A673 (cell line): ENCODE measurements around the gene VGLL1. TPM values are rescaled to one million over a fixed set of nuclear protein-coding genes. Genes with fewer than 3 reads are reported as not detected.

Source experiments
- BruUV-seq: library from RNA; stranded (reverse); fragments of 400-500 nt; replicated peaks from 2 replicates; lab custom pipeline; 2021; lab: Mats Ljungman, UMichigan
- CTCF ChIA-PET: fragments of 300-600 bp; sonication (Branson Sonifier 250); formaldehyde crosslinking; loops from one replicate; lab custom pipeline; 2022; ENCODE audit warnings: antibody characterized with exemption; lab: Charles Lee
- POLR2A ChIA-PET: fragments of 300-600 bp; sonication (Branson Sonifier 250); formaldehyde crosslinking; loops from one replicate; lab custom pipeline; 2022; ENCODE audit warnings: antibody characterized with exemption; ENCODE audit not compliant: low non-redundant PET; lab: Charles Lee
- DNase-seq: peaks from one replicate; pipeline ENCODE4 v3.0.0-alpha.2; 2015; ENCODE audit warnings: low spot score
- H3K27ac ChIP-seq: fragments of 200-600 bp; sonication (generic); 2 replicates; pipeline ENCODE4 v1.5.1; 2016; ENCODE audit warnings: mixed run types, low read depth, mild to moderate bottlenecking, mixed read lengths, antibody characterized with exemption, low read length; ENCODE audit not compliant: poor library complexity, severe bottlenecking
- H3K27me3 ChIP-seq: fragments of 200-600 bp; sonication (generic); replicated peaks from 2 replicates; pipeline ENCODE4 v1.6.1; 2017; ENCODE audit warnings: mixed run types, low read depth, mild to moderate bottlenecking, mixed read lengths, antibody characterized with exemption, low read length; ENCODE audit not compliant: insufficient read depth, poor library complexity
- H3K36me3 ChIP-seq: fragments of 200-600 bp; sonication (generic); 2 replicates; pipeline ENCODE4 v1.6.1; 2016; ENCODE audit warnings: mixed run types, mild to moderate bottlenecking, mixed read lengths, antibody characterized with exemption, low read length; ENCODE audit not compliant: insufficient read depth, poor library complexity, severe bottlenecking
- H3K4me1 ChIP-seq: fragments of 200-600 bp; sonication (generic); 2 replicates; pipeline ENCODE4 v1.6.1; 2017; ENCODE audit warnings: mixed run types, mild to moderate bottlenecking, mixed read lengths, antibody characterized with exemption, low read length; ENCODE audit not compliant: insufficient read depth, poor library complexity, severe bottlenecking
- H3K4me3 ChIP-seq: fragments of 200-600 bp; sonication (generic); 2 replicates; pipeline ENCODE4 v1.5.1; 2016; ENCODE audit warnings: low read depth, mixed run types, mild to moderate bottlenecking, mixed read lengths, low read length; ENCODE audit not compliant: poor library complexity, severe bottlenecking
- H3K9me3 ChIP-seq: fragments of 200-600 bp; sonication (generic); 2 replicates; pipeline ENCODE4 v1.6.1; 2016; ENCODE audit warnings: mixed run types, low read depth, mild to moderate bottlenecking, mixed read lengths, antibody characterized with exemption, low read length; ENCODE audit not compliant: poor library complexity, severe bottlenecking
- EZH2 ChIP-seq: fragments of 200-600 bp; sonication (generic); IDR thresholded peaks from 2 replicates; pipeline ENCODE4 v1.6.1; 2017; ENCODE audit warnings: borderline replicate concordance, low read depth, mild to moderate bottlenecking, mixed read lengths, antibody characterized with exemption, low read length; ENCODE audit not compliant: poor library complexity, severe bottlenecking
- intact Hi-C: fragments of 100-400 bp; cut with micrococcal nuclease; formaldehyde crosslinking; loops from one replicate; pipeline ENCODE4 v1.10.0; 2022; ENCODE audit not compliant: unreplicated experiment
- microRNA-seq: library from miRNA; unstranded; fragments of <30 nt; microRNA quantifications from one replicate; pipeline ENCODE4 v1.2.0, GENCODE V29; 2021
- total RNA-seq: library from RNA; stranded (reverse); gene quantifications from 2 replicates; pipeline ENCODE4 v1.2.3, GENCODE V29; 2021
- TF ChIP-seq, protein P1 (sequence below): fragments of 300-800, 200-600 bp; sonication (generic); conservative IDR thresholded peaks from 2 replicates; pipeline ENCODE4 v1.5.1; 2017; ENCODE audit warnings: low read depth, mild to moderate bottlenecking, antibody characterized with exemption, low read length, moderate library complexity, mixed read lengths

VGLL1 gene
- total RNA-seq, 1 experiment from 2014 or later, result not detected

DNA sequence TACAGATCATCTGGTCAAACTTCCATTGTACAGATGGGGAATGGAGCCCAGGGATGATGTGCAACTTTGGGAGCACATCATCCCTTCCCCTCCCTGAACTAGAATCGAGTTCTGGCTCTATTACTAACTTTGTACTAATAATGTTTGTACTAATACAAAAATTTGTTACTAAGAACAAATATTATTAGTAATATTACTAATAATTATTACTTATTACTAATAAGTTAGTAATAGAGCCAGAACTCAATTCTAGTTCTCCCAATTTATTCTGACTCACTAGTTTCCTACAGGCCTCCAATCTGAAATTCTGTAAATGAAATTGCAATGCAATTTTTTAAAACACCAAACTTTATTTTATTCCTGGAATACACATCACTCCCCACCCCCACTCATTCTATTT is 68.0 kb downstream of the VGLL1 start:
- no peak for DNase-seq
- Histone ChIP-seq H3K9me3 (no peaks in the 10 kb centered on the region), H3K27me3 (no peaks in the 10 kb centered on the region), H3K36me3 (no peaks in the 10 kb centered on the region), H3K27ac (no peak overlapping the region), H3K4me3 (no peak overlapping the region), H3K4me1 (no peaks in the 10 kb centered on the region)
- CTCF ChIA-PET, result no interaction called here
- intact Hi-C loops, result loop anchor here (10.0 kb wide), 1 partner anchor 325 kb away; no protein-coding TSS in a partner anchor
- BruUV-seq, result no TSS peak
- TF ChIP-seq, protein P1, sequence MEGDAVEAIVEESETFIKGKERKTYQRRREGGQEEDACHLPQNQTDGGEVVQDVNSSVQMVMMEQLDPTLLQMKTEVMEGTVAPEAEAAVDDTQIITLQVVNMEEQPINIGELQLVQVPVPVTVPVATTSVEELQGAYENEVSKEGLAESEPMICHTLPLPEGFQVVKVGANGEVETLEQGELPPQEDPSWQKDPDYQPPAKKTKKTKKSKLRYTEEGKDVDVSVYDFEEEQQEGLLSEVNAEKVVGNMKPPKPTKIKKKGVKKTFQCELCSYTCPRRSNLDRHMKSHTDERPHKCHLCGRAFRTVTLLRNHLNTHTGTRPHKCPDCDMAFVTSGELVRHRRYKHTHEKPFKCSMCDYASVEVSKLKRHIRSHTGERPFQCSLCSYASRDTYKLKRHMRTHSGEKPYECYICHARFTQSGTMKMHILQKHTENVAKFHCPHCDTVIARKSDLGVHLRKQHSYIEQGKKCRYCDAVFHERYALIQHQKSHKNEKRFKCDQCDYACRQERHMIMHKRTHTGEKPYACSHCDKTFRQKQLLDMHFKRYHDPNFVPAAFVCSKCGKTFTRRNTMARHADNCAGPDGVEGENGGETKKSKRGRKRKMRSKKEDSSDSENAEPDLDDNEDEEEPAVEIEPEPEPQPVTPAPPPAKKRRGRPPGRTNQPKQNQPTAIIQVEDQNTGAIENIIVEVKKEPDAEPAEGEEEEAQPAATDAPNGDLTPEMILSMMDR, result no peak
- TF ChIP-seq EZH2, result no peak
- POLR2A ChIA-PET, result no interaction called here

Small RNA genes within 50 kb of the gene (microRNA-seq; reads per million reads assigned to microRNA genes)
- gene MIR934, result 0.81 reads per million

Other genes starting within 250 kb of the VGLL1 start
- not detected in 2 replicates for gene ADGRG4, start 231.3 kb upstream of the VGLL1 start, total RNA-seq
- not detected in 2 replicates for gene BRS3, start 44.3 kb upstream of the VGLL1 start, total RNA-seq
- gene HTATSF1, start 34.6 kb upstream of the VGLL1 start, total RNA-seq, result 72.3 and 79.3 TPM in 2 replicates
- gene CD40LG, start 115.9 kb downstream of the VGLL1 start, total RNA-seq, result not detected in 2 replicates
- gene ARHGEF6, start 248.7 kb downstream of the VGLL1 start, total RNA-seq, result 11.4 and 16.3 TPM in 2 replicates